WTC11 (cell line): ENCODE data around the gene CLEC4M. TPM values are rescaled to one million over a fixed set of nuclear protein-coding genes. Genes with fewer than 3 reads are reported as not detected.
"Not testable (repeated sequence)": the region's sequence is repeated elsewhere in the genome, so short reads cannot be mapped to it uniquely, and the experiment has no call there.

Experiments
- ATAC-seq: fragments of 200-7000 bp; cut with Tn5 transposase; 2 replicates; pipeline ENCODE4 v1.10.0; 2021; ENCODE audit warnings: mild to moderate bottlenecking, moderate library complexity
- CTCF ChIA-PET: fragments of 300-600 bp; sonication (Branson Sonifier 250); formaldehyde crosslinking; loops from one replicate; lab custom pipeline; 2021; ENCODE audit warnings: antibody characterized with exemption; lab: Charles Lee
- POLR2A ChIA-PET: fragments of 350-600 bp; sonication (Branson Sonifier 250); formaldehyde crosslinking; loops from one replicate; lab custom pipeline; 2021; ENCODE audit warnings: antibody characterized with exemption; lab: Charles Lee
- DNase-seq: peaks from one replicate; pipeline ENCODE4 v3.0.0; 2021; ENCODE audit warnings: low spot score
- H3K27ac Mint-ChIP-seq: 2 replicates; pipeline ENCODE4 v1.8.0; 2021; ENCODE audit warnings: mixed read lengths
- H3K27me3 Mint-ChIP-seq: 2 replicates; pipeline ENCODE4 v1.8.0; 2021; ENCODE audit warnings: low read depth, mild to moderate bottlenecking, moderate library complexity, mixed read lengths
- H3K36me3 Mint-ChIP-seq: 2 replicates; pipeline ENCODE4 v1.8.0; 2021; ENCODE audit warnings: mixed read lengths
- H3K4me1 Mint-ChIP-seq: 2 replicates; pipeline ENCODE4 v1.8.0; 2022; ENCODE audit warnings: mixed read lengths
- H3K4me3 Mint-ChIP-seq: 2 replicates; pipeline ENCODE4 v1.8.0; 2021; ENCODE audit warnings: mild to moderate bottlenecking, moderate library complexity, mixed read lengths
- H3K9me3 Mint-ChIP-seq: 2 replicates; pipeline ENCODE4 v1.8.0; 2021; ENCODE audit warnings: mixed read lengths
- ATF3 ChIP-seq: sonication (generic); formaldehyde crosslinking; conservative IDR thresholded peaks from 2 replicates; pipeline ENCODE4 v1.8.1; 2022; ENCODE audit warnings: mild to moderate bottlenecking, missing genetic modification reagents
- ELF4 ChIP-seq: sonication (generic); formaldehyde crosslinking; IDR thresholded peaks from 2 replicates; pipeline ENCODE4 v1.8.1; 2022; ENCODE audit warnings: low read depth, mild to moderate bottlenecking, moderate library complexity, missing genetic modification reagents
- ESRRA ChIP-seq: sonication (generic); formaldehyde crosslinking; IDR thresholded peaks from 2 replicates; pipeline ENCODE4 v1.8.1; 2022; ENCODE audit warnings: mild to moderate bottlenecking, missing genetic modification reagents, borderline replicate concordance
- FOXJ3 ChIP-seq: sonication (generic); formaldehyde crosslinking; IDR thresholded peaks from 2 replicates; pipeline ENCODE4 v1.9.0; 2021; ENCODE audit warnings: missing genetic modification reagents, mild to moderate bottlenecking, borderline replicate concordance
- MLX ChIP-seq: sonication (generic); formaldehyde crosslinking; IDR thresholded peaks from 2 replicates; pipeline ENCODE4 v1.8.1; 2023; ENCODE audit warnings: mild to moderate bottlenecking, missing genetic modification reagents, moderate library complexity
- NFE2L1 ChIP-seq: sonication (generic); formaldehyde crosslinking; IDR thresholded peaks from 2 replicates; pipeline ENCODE4 v1.8.1; 2023; ENCODE audit warnings: missing genetic modification reagents
- NFYB ChIP-seq: sonication (generic); formaldehyde crosslinking; conservative IDR thresholded peaks from 2 replicates; pipeline ENCODE4 v1.8.0; 2022; ENCODE audit warnings: low read depth, missing genetic modification reagents
- SOX15 ChIP-seq: fragments of 250-450 bp; sonication (Bioruptor Pico); IDR thresholded peaks from 2 replicates; pipeline ENCODE4 v1.9.0; 2021; ENCODE audit warnings: mild to moderate bottlenecking
- ZBTB43 ChIP-seq: sonication (generic); formaldehyde crosslinking; IDR thresholded peaks from 2 replicates; pipeline ENCODE4 v1.8.1; 2023; ENCODE audit warnings: mild to moderate bottlenecking, missing genetic modification reagents
- ZNF121 ChIP-seq: sonication (generic); formaldehyde crosslinking; IDR thresholded peaks from 2 replicates; pipeline ENCODE4 v1.8.0; 2023; ENCODE audit warnings: missing genetic modification reagents
- ZNF219 ChIP-seq: sonication (generic); formaldehyde crosslinking; IDR thresholded peaks from 2 replicates; pipeline ENCODE4 v1.8.0; 2023; ENCODE audit warnings: missing genetic modification reagents, mild to moderate bottlenecking, borderline replicate concordance
- ZNF232 ChIP-seq: sonication (generic); formaldehyde crosslinking; IDR thresholded peaks from 2 replicates; pipeline ENCODE4 v1.8.0; 2022; ENCODE audit warnings: mild to moderate bottlenecking, missing genetic modification reagents
- ZNF317 ChIP-seq: sonication (generic); formaldehyde crosslinking; IDR thresholded peaks from 2 replicates; pipeline ENCODE4 v1.8.1; 2023; ENCODE audit warnings: low read depth, mild to moderate bottlenecking, moderate library complexity, missing genetic modification reagents, borderline replicate concordance
- ZNF425 ChIP-seq: fragments of 250-450 bp; sonication (Bioruptor Pico); conservative IDR thresholded peaks from 2 replicates; pipeline ENCODE4 v1.9.0; 2021; ENCODE audit warnings: mild to moderate bottlenecking
- ZNF512 ChIP-seq: sonication (generic); formaldehyde crosslinking; IDR thresholded peaks from 2 replicates; pipeline ENCODE4 v1.8.1; 2022; ENCODE audit warnings: missing genetic modification reagents, borderline replicate concordance
- ZNF671 ChIP-seq: fragments of 250-450 bp; sonication (Bioruptor Pico); IDR thresholded peaks from 2 replicates; pipeline ENCODE4 v1.8.0; 2021; ENCODE audit warnings: mild to moderate bottlenecking
- total RNA-seq: library from RNA; stranded (reverse); gene quantifications from 3 replicates; pipeline ENCODE4 v1.2.3, GENCODE V29; 2021
- TF ChIP-seq, protein P1 (sequence below): sonication (generic); formaldehyde crosslinking; conservative IDR thresholded peaks from 2 replicates; pipeline ENCODE4 v1.8.1; 2023; ENCODE audit warnings: mild to moderate bottlenecking, low read depth, missing genetic modification reagents, moderate library complexity
- TF ChIP-seq, protein P2 (sequence below): sonication (generic); formaldehyde crosslinking; IDR thresholded peaks from 2 replicates; pipeline ENCODE4 v1.8.1; 2023; ENCODE audit warnings: mild to moderate bottlenecking, missing genetic modification reagents, moderate library complexity

CLEC4M gene
- total RNA-seq, 1 experiment from 2014 or later = not detected

GRCh38 chr19:7792281-7792680 is 29.2 kb downstream of the CLEC4M start (continued):
- TF ChIP-seq MLX (CRISPR knock-in tag) = no peak
- no peak for TF ChIP-seq FOXJ3
- no peak for TF ChIP-seq ZNF232 (CRISPR knock-in tag)

DNA sequence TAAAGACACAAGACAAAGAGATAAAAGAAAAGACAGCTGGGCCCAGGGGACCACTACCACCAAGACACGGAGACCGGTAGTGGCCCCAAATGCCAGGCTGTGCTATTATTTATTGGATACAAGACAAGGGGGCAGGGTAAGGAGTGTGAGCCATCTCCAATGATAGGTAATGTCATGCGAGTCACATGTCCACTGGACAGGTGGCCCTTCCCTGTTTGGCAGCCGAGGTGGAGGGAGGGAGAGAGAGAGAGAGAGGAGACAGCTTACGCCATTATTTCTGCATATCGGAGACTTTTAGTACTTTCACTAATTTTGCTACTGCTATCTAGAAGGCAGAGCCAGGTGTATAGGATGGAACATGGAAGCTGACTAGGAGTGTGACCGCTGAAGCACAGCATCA is 29.7 kb downstream of the CLEC4M start:
- Mint-ChIP-seq H3K4me1 (peaks cover 12% of the 10 kb centered on the region), H3K9me3 (peaks cover 14% of the 10 kb centered on the region), H3K27me3 (peaks cover 39% of the 10 kb centered on the region)
- H3K27ac Mint-ChIP-seq, DNase-seq, ATAC-seq, H3K4me3 Mint-ChIP-seq, POLR2A ChIA-PET, H3K36me3 Mint-ChIP-seq: not testable (repeated sequence)
- CTCF ChIA-PET = interaction anchor here (1.3 to 1.6 kb wide), 2 partner anchors 39 to 225 kb away, joined by 4 read pairs; no protein-coding TSS in a partner anchor

- Mint-ChIP-seq H3K4me3 (no peak overlapping the region), H3K36me3 (no peaks in the 10 kb centered on the region), H3K27me3 (peaks cover 31% of the 10 kb centered on the region), H3K27ac (no peak overlapping the region), H3K9me3 (peaks cover 14% of the 10 kb centered on the region), H3K4me1 (peaks cover 18% of the 10 kb centered on the region)
- no peak for TF ChIP-seq ESRRA (CRISPR knock-in tag)
- TF ChIP-seq ZNF512 = no peak
- TF ChIP-seq NFE2L1 (CRISPR knock-in tag) = no peak
- TF ChIP-seq ATF3 (CRISPR knock-in tag) = no peak
- TF ChIP-seq ELF4 (CRISPR knock-in tag) = no peak
- TF ChIP-seq, protein P1, sequence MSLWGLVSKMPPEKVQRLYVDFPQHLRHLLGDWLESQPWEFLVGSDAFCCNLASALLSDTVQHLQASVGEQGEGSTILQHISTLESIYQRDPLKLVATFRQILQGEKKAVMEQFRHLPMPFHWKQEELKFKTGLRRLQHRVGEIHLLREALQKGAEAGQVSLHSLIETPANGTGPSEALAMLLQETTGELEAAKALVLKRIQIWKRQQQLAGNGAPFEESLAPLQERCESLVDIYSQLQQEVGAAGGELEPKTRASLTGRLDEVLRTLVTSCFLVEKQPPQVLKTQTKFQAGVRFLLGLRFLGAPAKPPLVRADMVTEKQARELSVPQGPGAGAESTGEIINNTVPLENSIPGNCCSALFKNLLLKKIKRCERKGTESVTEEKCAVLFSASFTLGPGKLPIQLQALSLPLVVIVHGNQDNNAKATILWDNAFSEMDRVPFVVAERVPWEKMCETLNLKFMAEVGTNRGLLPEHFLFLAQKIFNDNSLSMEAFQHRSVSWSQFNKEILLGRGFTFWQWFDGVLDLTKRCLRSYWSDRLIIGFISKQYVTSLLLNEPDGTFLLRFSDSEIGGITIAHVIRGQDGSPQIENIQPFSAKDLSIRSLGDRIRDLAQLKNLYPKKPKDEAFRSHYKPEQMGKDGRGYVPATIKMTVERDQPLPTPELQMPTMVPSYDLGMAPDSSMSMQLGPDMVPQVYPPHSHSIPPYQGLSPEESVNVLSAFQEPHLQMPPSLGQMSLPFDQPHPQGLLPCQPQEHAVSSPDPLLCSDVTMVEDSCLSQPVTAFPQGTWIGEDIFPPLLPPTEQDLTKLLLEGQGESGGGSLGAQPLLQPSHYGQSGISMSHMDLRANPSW (CRISPR knock-in tag) = no peak
- no peak for TF ChIP-seq ZNF317 (CRISPR knock-in tag)
- TF ChIP-seq ZNF671 (CRISPR knock-in tag) = no peak
- TF ChIP-seq SOX15 (CRISPR knock-in tag) = no peak
- no peak for TF ChIP-seq NFYB
- no peak for TF ChIP-seq ZNF121 (CRISPR knock-in tag)
- TF ChIP-seq, protein P2, sequence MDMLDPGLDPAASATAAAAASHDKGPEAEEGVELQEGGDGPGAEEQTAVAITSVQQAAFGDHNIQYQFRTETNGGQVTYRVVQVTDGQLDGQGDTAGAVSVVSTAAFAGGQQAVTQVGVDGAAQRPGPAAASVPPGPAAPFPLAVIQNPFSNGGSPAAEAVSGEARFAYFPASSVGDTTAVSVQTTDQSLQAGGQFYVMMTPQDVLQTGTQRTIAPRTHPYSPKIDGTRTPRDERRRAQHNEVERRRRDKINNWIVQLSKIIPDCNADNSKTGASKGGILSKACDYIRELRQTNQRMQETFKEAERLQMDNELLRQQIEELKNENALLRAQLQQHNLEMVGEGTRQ (CRISPR knock-in tag) = no peak
- no peak for TF ChIP-seq ZNF425 (CRISPR knock-in tag)
- no peak for TF ChIP-seq ZNF219 (CRISPR knock-in tag)
- no peak for TF ChIP-seq ZBTB43 (CRISPR knock-in tag)
- ATAC-seq = no peak
- ChIA-PET CTCF (no interaction called here), POLR2A (no interaction called here)
- no peak for DNase-seq
Observed at GRCh38 chr19:7793493-7793892, 30.4 kb downstream of the CLEC4M start.
